Measurements from ENCODE around the gene RNF144A.
"Not testable (repeated sequence)": the region's sequence is repeated elsewhere in the genome, so short reads cannot be mapped to it uniquely, and the experiment has no call there.

Gene RNF144A

DNA sequence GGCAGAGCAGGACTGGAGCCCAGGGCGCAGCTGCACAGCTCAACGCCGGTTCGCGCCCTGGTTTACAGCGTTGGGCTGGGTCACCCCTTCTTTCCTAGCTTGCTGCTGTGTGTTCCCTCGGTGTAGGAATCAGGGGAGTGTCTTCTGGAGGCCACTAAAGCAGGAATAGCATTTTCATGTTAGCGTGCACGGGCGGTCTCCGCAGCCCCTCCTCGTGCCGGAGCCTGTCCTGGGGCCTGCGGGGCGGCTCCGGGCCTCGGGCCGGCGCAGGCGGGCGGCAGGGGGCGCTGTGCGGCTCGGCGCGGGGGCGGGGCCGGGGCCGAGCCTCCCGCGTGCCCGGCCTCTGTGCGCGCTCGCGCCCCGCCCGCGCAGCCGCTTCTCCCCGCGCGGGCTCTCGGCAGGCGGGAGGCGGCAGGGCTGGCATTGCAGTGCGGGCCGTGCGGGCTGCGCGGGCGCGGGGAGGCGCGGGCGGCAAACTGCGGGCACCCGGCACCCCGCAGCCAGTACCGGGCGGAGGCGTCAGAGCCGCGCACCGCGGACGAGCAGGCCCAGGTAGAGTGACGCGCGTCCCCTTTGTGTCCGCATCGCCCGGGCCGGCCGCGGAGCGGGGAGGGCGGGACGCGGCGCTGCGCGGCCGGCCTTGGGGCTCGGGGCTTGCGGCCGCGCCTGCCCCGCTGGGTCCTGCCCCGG is at the start of gene RNF144A:
Gene RNF144A, plus strand, starts transcription at position 342 of the 690 bp plus-strand sequence. CDS start 79,515 bp downstream, outside the sequence.
- DNase-seq, result peak; percentile 65
- in situ Hi-C loops (cut with MboI; ENCODE audit: low pct_unique_long_range_greater_than_20kb, low sequenced_read_pairs), result no loop called here

DNA sequence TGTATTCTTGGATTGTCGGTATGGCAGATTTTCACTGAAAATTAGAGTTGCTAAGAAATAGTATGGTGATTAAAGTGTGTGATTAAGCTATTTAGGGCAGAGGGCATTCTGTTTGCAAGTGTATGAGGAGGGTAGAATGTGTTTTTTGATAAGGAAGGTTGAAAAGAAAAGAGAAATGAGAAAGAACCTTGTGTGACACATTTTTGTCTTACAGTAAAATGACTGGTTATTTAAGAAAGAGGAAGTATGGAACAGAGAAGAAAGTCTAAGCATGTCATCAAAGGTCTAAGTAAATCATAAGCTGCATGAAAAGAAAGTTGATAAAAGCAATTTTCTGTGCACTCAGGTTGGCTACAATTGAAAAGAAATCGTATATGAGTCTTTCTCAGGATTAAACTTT is 44.8 kb upstream of the RNF144A start:
- in situ Hi-C loops (cut with MboI; ENCODE audit: low pct_unique_long_range_greater_than_20kb, low sequenced_read_pairs), result no loop called here
- peak; percentile 67 for DNase-seq

GRCh38 chr2:6874032-6874431 is 43.2 kb upstream of the RNF144A start:
- in situ Hi-C loops (cut with MboI; ENCODE audit: low pct_unique_long_range_greater_than_20kb, low sequenced_read_pairs), result no loop called here
- no peak for DNase-seq

- no peak for DNase-seq
- in situ Hi-C loops (cut with MboI; ENCODE audit: low pct_unique_long_range_greater_than_20kb, low sequenced_read_pairs), result no loop called here
Measured at GRCh38 chr2:6876309-6876708, 40.9 kb upstream of the RNF144A start.

GRCh38 chr2:6877402-6878304 is 39.6 kb upstream of the RNF144A start, which contains the start of gene RSAD2:
Gene RSAD2, plus strand, starts transcription at chr2:6877777. Its CDS starts 24 bp downstream, at chr2:6877801.
- in situ Hi-C loops (cut with MboI; ENCODE audit: low pct_unique_long_range_greater_than_20kb, low sequenced_read_pairs), result no loop called here
- DNase-seq, result peak; percentile 72

- no peak for DNase-seq
- in situ Hi-C loops (cut with MboI; ENCODE audit: low pct_unique_long_range_greater_than_20kb, low sequenced_read_pairs), result no loop called here
Measured at GRCh38 chr2:6878549-6878948, 38.7 kb upstream of the RNF144A start.

- in situ Hi-C loops (cut with MboI; ENCODE audit: low pct_unique_long_range_greater_than_20kb, low sequenced_read_pairs), result no loop called here
- DNase-seq, result no peak
Measured at GRCh38 chr2:6879011-6879410, 38.2 kb upstream of the RNF144A start.

DNA sequence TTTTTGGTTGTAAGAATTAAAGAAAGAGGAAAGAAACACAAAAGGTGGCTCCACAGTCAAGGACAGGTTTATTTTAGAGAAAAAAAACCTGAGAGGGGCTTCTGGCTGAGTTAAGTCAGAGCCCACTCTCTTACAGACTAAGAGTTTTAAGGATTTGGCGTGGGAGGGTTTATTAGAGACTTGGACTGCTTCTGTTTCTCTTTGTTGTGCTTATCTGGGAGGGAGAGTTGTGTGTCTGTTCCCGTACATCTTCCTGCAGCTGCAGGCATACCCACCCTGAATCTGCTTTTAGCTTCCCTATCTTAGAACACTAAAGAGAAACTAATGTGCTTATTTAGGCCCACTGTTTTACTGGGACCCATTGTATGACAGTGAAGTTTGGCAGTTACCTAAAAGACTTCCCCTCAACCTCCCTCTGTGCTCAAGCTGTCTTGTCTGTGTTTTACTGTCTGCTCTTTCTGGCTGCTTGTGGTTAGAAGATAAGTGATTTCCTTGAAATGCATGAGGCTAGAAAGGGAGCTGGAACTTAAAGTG is 36.9 kb upstream of the RNF144A start:
- in situ Hi-C loops (cut with MboI; ENCODE audit: low pct_unique_long_range_greater_than_20kb, low sequenced_read_pairs), result no loop called here
- DNase-seq, result peak; percentile 98

DNA sequence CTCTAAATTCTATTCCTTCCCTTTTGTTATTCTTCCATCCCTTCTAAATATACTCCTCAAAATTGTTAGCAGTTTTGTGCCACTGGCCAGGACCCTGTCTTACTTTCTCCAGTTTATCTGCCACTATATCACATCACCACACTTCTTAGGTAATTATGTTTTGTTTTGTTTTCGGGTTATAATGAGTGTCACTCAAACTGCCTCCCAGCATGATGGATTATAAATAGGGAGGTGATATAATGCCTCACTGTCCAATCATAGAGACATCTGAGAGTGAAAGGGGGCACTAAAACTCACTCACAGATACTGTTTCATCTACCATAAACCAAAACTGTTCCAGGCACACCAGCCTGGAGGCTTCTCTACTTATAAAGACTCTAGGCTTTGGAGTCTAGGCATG is 36.2 kb upstream of the RNF144A start:
- DNase-seq, result peak; percentile 61
- in situ Hi-C loops (cut with MboI; ENCODE audit: low pct_unique_long_range_greater_than_20kb, low sequenced_read_pairs), result no loop called here

DNA sequence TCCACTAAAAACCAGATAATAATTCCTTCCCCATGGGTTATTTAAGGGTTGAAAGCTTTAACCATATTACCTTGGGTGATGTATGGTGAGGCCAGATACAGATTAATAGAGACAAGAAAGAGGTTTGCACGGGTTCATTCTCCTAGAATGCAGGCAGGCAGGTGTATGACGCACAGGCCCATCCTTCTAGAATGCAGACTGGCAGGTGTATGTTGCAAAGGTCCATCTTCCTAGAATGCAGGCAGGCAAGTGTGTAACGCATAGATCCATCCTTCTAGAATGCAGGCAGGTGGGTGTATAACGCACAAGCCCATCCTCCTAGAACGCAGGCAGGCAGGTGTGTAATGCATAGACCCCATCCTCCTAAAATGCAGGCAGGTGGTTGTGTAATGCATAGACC is 35.7 kb upstream of the RNF144A start:
- DNase-seq, result no peak
- in situ Hi-C loops (cut with MboI; ENCODE audit: low pct_unique_long_range_greater_than_20kb, low sequenced_read_pairs), result no loop called here

- in situ Hi-C loops (cut with MboI; ENCODE audit: low pct_unique_long_range_greater_than_20kb, low sequenced_read_pairs), result no loop called here
- peak; percentile 66 for DNase-seq
Measured at GRCh38 chr2:6883448-6884122, 33.6 kb upstream of the RNF144A start.

DNA sequence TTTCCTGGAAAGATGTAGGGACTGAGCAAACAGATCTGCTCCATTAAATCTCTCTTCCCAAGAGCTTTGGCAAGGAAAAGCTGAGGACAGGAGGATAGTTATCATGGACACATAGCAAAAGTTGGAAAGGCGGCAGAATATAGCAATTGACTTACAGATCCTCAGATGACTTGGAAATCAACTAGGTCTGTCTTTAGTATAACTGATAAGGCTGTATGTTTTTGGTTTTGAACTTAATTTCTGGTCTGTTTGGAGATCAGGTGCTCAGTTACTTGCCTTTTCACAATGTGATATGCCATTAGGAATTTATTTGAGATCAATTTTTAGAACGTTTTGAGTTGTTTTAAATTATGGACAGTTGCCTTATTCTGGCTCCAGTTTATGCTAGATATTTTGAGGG is 31.7 kb upstream of the RNF144A start:
- in situ Hi-C loops (cut with MboI; ENCODE audit: low pct_unique_long_range_greater_than_20kb, low sequenced_read_pairs), result no loop called here
- no peak for DNase-seq

GRCh38 chr2:6885968-6886367 is 31.2 kb upstream of the RNF144A start:
- in situ Hi-C loops (cut with MboI; ENCODE audit: low pct_unique_long_range_greater_than_20kb, low sequenced_read_pairs), result no loop called here
- DNase-seq, result no peak

DNA sequence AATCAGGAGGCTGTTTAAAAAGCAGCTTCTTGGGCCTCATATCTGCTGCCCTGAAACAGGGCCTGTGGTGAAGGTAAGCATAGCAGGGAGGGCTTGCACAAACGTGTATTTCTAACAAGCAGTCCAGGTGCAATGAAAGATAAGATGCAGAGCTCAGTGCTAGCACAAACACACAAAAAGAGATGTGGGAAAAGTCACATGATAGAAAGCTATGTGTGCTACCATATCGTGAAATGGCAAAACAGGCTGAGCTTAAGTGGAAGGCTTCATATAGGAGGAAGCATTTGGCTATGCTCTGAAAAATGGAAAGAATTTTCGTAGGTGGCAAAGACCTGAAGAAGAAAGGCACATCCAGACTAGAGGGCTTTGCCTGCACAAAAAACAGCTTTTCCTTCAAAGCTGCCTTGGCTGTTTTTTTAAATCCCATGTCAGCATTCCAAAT is 29.4 kb upstream of the RNF144A start:
- DNase-seq, result peak; percentile 50
- in situ Hi-C loops (cut with MboI; ENCODE audit: low pct_unique_long_range_greater_than_20kb, low sequenced_read_pairs), result no loop called here

- in situ Hi-C loops (cut with MboI; ENCODE audit: low pct_unique_long_range_greater_than_20kb, low sequenced_read_pairs), result no loop called here
- no peak for DNase-seq
Measured at GRCh38 chr2:6888724-6889123, 28.5 kb upstream of the RNF144A start.

- no peak for DNase-seq
- in situ Hi-C loops (cut with MboI; ENCODE audit: low pct_unique_long_range_greater_than_20kb, low sequenced_read_pairs), result no loop called here
Measured at GRCh38 chr2:6893876-6894482, 23.2 kb upstream of the RNF144A start.

DNA sequence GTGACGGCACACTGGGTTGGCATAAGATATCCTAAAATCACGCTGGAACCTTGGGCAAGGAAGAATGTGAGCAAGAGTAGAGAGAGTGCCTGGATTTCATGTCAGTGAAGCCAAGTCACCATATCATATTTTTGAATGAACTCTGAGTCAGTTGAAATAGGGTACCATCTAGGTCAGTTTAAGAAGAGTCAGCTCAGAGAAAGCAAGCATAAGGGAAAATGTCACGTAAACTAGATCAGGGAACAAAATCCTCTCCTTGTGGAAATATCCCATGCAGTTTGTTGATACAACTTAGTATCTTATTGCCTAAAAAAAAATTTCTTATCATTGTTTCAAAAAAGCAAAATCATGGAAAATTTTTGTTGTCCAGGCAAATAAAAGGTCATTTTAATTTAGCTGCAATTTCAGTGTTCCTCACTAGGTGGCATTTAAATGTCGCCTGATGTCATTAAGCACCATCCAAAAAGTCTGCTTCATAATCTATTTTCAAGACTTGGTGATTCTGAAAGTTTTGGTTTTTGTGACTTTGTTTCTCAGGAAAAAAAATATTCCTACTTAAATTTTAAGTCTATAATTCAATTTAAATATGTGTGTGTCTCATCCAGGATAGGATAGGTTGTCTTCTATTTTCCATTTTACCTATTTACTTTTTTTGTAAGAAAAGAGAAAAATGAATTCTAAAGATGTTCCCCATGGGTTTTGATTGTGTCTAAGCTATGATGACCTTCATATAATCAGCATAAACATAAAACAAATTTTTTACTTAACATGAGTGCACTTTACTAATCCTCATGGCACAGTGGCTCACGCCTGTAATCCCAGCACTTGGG is 20.1 kb upstream of the RNF144A start:
- in situ Hi-C loops (cut with MboI; ENCODE audit: low pct_unique_long_range_greater_than_20kb, low sequenced_read_pairs), result no loop called here
- DNase-seq, result peak; percentile 70

DNA sequence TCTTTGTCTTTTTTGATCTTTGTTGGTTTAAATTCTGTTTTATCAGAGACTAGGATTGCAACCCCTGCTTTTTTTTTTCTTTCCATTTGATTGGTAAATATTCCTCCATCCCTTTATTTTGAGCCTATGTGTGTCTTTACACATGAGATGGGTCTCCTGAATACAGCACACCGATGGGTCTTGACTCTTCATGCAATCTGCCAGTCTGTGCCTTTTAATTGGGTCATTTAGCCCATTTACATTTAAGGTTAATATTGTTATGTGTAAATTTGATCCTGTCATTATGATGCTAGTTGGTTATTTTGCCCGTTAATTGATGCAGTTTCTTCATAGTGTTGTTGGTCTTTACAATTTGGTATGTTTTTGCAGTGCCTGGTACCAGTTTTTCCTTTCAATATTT is 14.6 kb upstream of the RNF144A start:
- DNase-seq; in situ Hi-C loops (cut with MboI; ENCODE audit: low pct_unique_long_range_greater_than_20kb, low sequenced_read_pairs): not testable (repeated sequence)

All from KBM-7 (cell line).